Activated naive CD4-positive, alpha-beta T cell treated with anti-CD3 and anti-CD28 coated beads, Interleukin-2, amount 10 ng/mL, durations not matched to agents 7 days and 5 days (primary cell): Measurements from ENCODE around the gene RPL5.

ENCODE experiments used
- CTCF ChIA-PET: fragments of 350-600 bp; sonication (Branson Sonifier 250); formaldehyde crosslinking; loops from one replicate; lab custom pipeline; 2021; ENCODE audit warnings: antibody characterized with exemption; lab: Charles Lee
- DNase-seq: peaks from one replicate; pipeline ENCODE4 v3.0.0-alpha.2; 2020
- H3K27ac Mint-ChIP-seq: one replicate; pipeline ENCODE4 v1.8.0; 2021; ENCODE audit warnings: mild to moderate bottlenecking, moderate library complexity, mixed read lengths
- H3K27me3 Mint-ChIP-seq: one replicate; pipeline ENCODE4 v1.8.0; 2021; ENCODE audit warnings: mild to moderate bottlenecking, mixed read lengths
- H3K36me3 Mint-ChIP-seq: one replicate; pipeline ENCODE4 v1.8.0; 2021; ENCODE audit warnings: mixed read lengths
- H3K4me1 Mint-ChIP-seq: one replicate; pipeline ENCODE4 v1.8.0; 2021; ENCODE audit warnings: mixed read lengths
- H3K4me3 Mint-ChIP-seq: one replicate; pipeline ENCODE4 v1.8.0; 2021; ENCODE audit warnings: mild to moderate bottlenecking, moderate library complexity, mixed read lengths
- H3K9me3 Mint-ChIP-seq: one replicate; pipeline ENCODE4 v1.8.0; 2021; ENCODE audit warnings: mixed read lengths

The RPL5 gene

GRCh38 chr1:92851729-92852128 lies 19.9 kb downstream of the RPL5 start:
- no peak for DNase-seq
- H3K9me3 Mint-ChIP-seq: peaks cover 1% of the 10 kb centered on the region
- H3K27ac Mint-ChIP-seq: no peak overlapping the region
- CTCF ChIA-PET: interaction anchor here (3.4 kb wide), 1 partner anchor 142 kb away, joined by 13 read pairs; no protein-coding TSS in a partner anchor
- peaks cover 28% of the 10 kb centered on the region for H3K36me3 Mint-ChIP-seq
- H3K4me1 Mint-ChIP-seq: peaks cover 21% of the 10 kb centered on the region
- no peak overlapping the region for H3K4me3 Mint-ChIP-seq
- H3K27me3 Mint-ChIP-seq: no peaks in the 10 kb centered on the region

- peaks cover 31% of the 10 kb centered on the region for H3K4me1 Mint-ChIP-seq
- CTCF ChIA-PET: interaction anchor here (1.2 to 3.4 kb wide), 3 partner anchors 21 to 141 kb away, joined by 3 to 13 read pairs (median 7); partner anchors contain the start of gene RPL5
- DNase-seq: no peak
- peaks cover 24% of the 10 kb centered on the region for H3K36me3 Mint-ChIP-seq
- peaks cover 1% of the 10 kb centered on the region for H3K9me3 Mint-ChIP-seq
- H3K27me3 Mint-ChIP-seq: no peaks in the 10 kb centered on the region
- H3K4me3 Mint-ChIP-seq: no peak overlapping the region
- no peak overlapping the region for H3K27ac Mint-ChIP-seq
These were observed 21.5 kb downstream of the RPL5 start for GRCh38 chr1:92853299-92853698.

- no peak for DNase-seq
- H3K27me3 Mint-ChIP-seq: no peaks in the 10 kb centered on the region
- H3K27ac Mint-ChIP-seq: peak overlapping the region; percentile 4
- peaks cover 39% of the 10 kb centered on the region for H3K4me1 Mint-ChIP-seq
- CTCF ChIA-PET: interaction anchor here (1.2 to 3.4 kb wide), 3 partner anchors 22 to 140 kb away, joined by 3 to 13 read pairs (median 7); partner anchors contain the start of gene RPL5
- no peak overlapping the region for H3K4me3 Mint-ChIP-seq
- H3K9me3 Mint-ChIP-seq: peaks cover 1% of the 10 kb centered on the region
- peaks cover 23% of the 10 kb centered on the region for H3K36me3 Mint-ChIP-seq
These were observed 22.4 kb downstream of the RPL5 start for GRCh38 chr1:92854101-92854785.

GRCh38 chr1:92855236-92855635 lies 23.4 kb downstream of the RPL5 start:
- Mint-ChIP-seq H3K36me3 (peaks cover 19% of the 10 kb centered on the region), H3K27ac (no peak overlapping the region), H3K9me3 (peaks cover 1% of the 10 kb centered on the region), H3K4me3 (no peak overlapping the region), H3K27me3 (no peaks in the 10 kb centered on the region), H3K4me1 (peaks cover 46% of the 10 kb centered on the region)
- no peak for DNase-seq
- CTCF ChIA-PET: interaction anchor here (1.0 to 5.1 kb wide), 4 partner anchors 105 to 139 kb away, joined by 4 to 113 read pairs (median 10); no protein-coding TSS in a partner anchor

GRCh38 chr1:92857817-92858216 lies 26.0 kb downstream of the RPL5 start:
- Mint-ChIP-seq H3K4me1 (peaks cover 38% of the 10 kb centered on the region), H3K27ac (no peak overlapping the region)
- no peak for DNase-seq

GRCh38 chr1:92858564-92859399 lies 26.9 kb downstream of the RPL5 start:
- H3K36me3 Mint-ChIP-seq: peaks cover 16% of the 10 kb centered on the region
- H3K4me3 Mint-ChIP-seq: peak overlapping the region; percentile 41
- CTCF ChIA-PET: interaction anchor here (0.6 to 5.1 kb wide), 42 partner anchors 8 to 204 kb away, joined by 3 to 142 read pairs (median 4); partner anchors contain the start of gene DIPK1A
- H3K27ac Mint-ChIP-seq: peak overlapping the region; percentile 56
- H3K4me1 Mint-ChIP-seq: peaks cover 38% of the 10 kb centered on the region
- peaks cover 1% of the 10 kb centered on the region for H3K9me3 Mint-ChIP-seq
- DNase-seq: peak; percentile 65
- no peaks in the 10 kb centered on the region for H3K27me3 Mint-ChIP-seq

More at GRCh38 chr1:92857817-92858216, 26.0 kb downstream of the RPL5 start:
- Mint-ChIP-seq H3K27me3 (no peaks in the 10 kb centered on the region), H3K9me3 (peaks cover 1% of the 10 kb centered on the region), H3K4me3 (no peak overlapping the region), H3K36me3 (peaks cover 16% of the 10 kb centered on the region)
- CTCF ChIA-PET: interaction anchor here (0.7 to 5.1 kb wide), 17 partner anchors 11 to 205 kb away, joined by 3 to 142 read pairs (median 5); partner anchors contain the start of genes DIPK1A and RPL5

- no peak for DNase-seq
- Mint-ChIP-seq H3K4me1 (peaks cover 32% of the 10 kb centered on the region), H3K27me3 (no peaks in the 10 kb centered on the region), H3K4me3 (peak overlapping the region; percentile 41), H3K9me3 (no peaks in the 10 kb centered on the region), H3K27ac (peak overlapping the region; percentile 56), H3K36me3 (peaks cover 13% of the 10 kb centered on the region)
- CTCF ChIA-PET: interaction anchor here (0.6 to 5.1 kb wide), 36 partner anchors 9 to 203 kb away, joined by 3 to 142 read pairs (median 4); partner anchors contain the start of gene DIPK1A
These were observed 27.7 kb downstream of the RPL5 start for GRCh38 chr1:92859400-92860039.

- peaks cover 3% of the 10 kb centered on the region for H3K36me3 Mint-ChIP-seq
- H3K4me1 Mint-ChIP-seq: peaks cover 21% of the 10 kb centered on the region
- no peaks in the 10 kb centered on the region for H3K27me3 Mint-ChIP-seq
- DNase-seq: no peak
- CTCF ChIA-PET: interaction anchor here (1.2 to 2.4 kb wide), 5 partner anchors 88 to 199 kb away, joined by 4 to 18 read pairs (median 5); partner anchors contain the start of gene DIPK1A
- no peaks in the 10 kb centered on the region for H3K9me3 Mint-ChIP-seq
- no peak overlapping the region for H3K27ac Mint-ChIP-seq
- no peak overlapping the region for H3K4me3 Mint-ChIP-seq
These were observed 30.8 kb downstream of the RPL5 start for GRCh38 chr1:92862605-92863004.

- Mint-ChIP-seq H3K4me1 (peaks cover 8% of the 10 kb centered on the region), H3K27ac (no peak overlapping the region), H3K9me3 (no peaks in the 10 kb centered on the region), H3K4me3 (no peak overlapping the region), H3K36me3 (peaks cover 6% of the 10 kb centered on the region), H3K27me3 (no peaks in the 10 kb centered on the region)
- no peak for DNase-seq
- CTCF ChIA-PET: interaction anchor here (1.5 to 2.4 kb wide), 3 partner anchors 95 to 130 kb away, joined by 3 to 18 read pairs (median 12); partner anchors contain the start of gene DIPK1A
These were observed 32.3 kb downstream of the RPL5 start for GRCh38 chr1:92864131-92864530.

GRCh38 chr1:92870591-92870990 lies 38.8 kb downstream of the RPL5 start:
- CTCF ChIA-PET: interaction anchor here (1.3 kb wide), 1 partner anchor 192 kb away, joined by 4 read pairs; no protein-coding TSS in a partner anchor
- Mint-ChIP-seq H3K36me3 (peaks cover 29% of the 10 kb centered on the region), H3K27me3 (no peaks in the 10 kb centered on the region), H3K4me1 (peaks cover 12% of the 10 kb centered on the region), H3K27ac (peak overlapping the region; percentile 42), H3K4me3 (no peak overlapping the region), H3K9me3 (peaks cover 2% of the 10 kb centered on the region)
- DNase-seq: no peak

- Mint-ChIP-seq H3K4me1 (peaks cover 22% of the 10 kb centered on the region), H3K27ac (no peak overlapping the region), H3K9me3 (peaks cover 2% of the 10 kb centered on the region), H3K27me3 (no peaks in the 10 kb centered on the region), H3K36me3 (peaks cover 27% of the 10 kb centered on the region), H3K4me3 (no peak overlapping the region)
- no peak for DNase-seq
- CTCF ChIA-PET: no interaction called here
These were observed 40.9 kb downstream of the RPL5 start for GRCh38 chr1:92872719-92873118.

GRCh38 chr1:92874987-92875386 lies 43.1 kb downstream of the RPL5 start:
- no peak overlapping the region for H3K27ac Mint-ChIP-seq
- H3K4me1 Mint-ChIP-seq: peaks cover 32% of the 10 kb centered on the region
- no peaks in the 10 kb centered on the region for H3K27me3 Mint-ChIP-seq
- H3K36me3 Mint-ChIP-seq: peaks cover 26% of the 10 kb centered on the region
- CTCF ChIA-PET: interaction anchor here (1.5 to 1.6 kb wide), 2 partner anchors 15 to 85 kb away, joined by 3 to 4 read pairs; no protein-coding TSS in a partner anchor
- H3K4me3 Mint-ChIP-seq: no peak overlapping the region
- DNase-seq: no peak
- peaks cover 2% of the 10 kb centered on the region for H3K9me3 Mint-ChIP-seq

- no peak overlapping the region for H3K27ac Mint-ChIP-seq
- H3K4me1 Mint-ChIP-seq: peaks cover 27% of the 10 kb centered on the region
- CTCF ChIA-PET: interaction anchor here (1.2 to 3.9 kb wide), 4 partner anchors 13 to 118 kb away, joined by 3 to 16 read pairs (median 6); no protein-coding TSS in a partner anchor
- H3K9me3 Mint-ChIP-seq: peaks cover 2% of the 10 kb centered on the region
- no peaks in the 10 kb centered on the region for H3K27me3 Mint-ChIP-seq
- no peak overlapping the region for H3K4me3 Mint-ChIP-seq
- DNase-seq: no peak
- H3K36me3 Mint-ChIP-seq: peaks cover 23% of the 10 kb centered on the region
These were observed 44.5 kb downstream of the RPL5 start for GRCh38 chr1:92876351-92876750.
